ENCODE data around the gene STEAP1.

Gene STEAP1

GRCh38 chr7:90187507-90188050, 33.3 kb downstream of the STEAP1 start:
- ChIA-PET POLR2A (ENCODE audit: low non-redundant PET) (no interaction called here), CTCF (interaction anchor here (1.1 to 1.2 kb wide), 2 partner anchors 9 to 24 kb away, joined by 3 read pairs; no protein-coding TSS in a partner anchor)
- no peak overlapping the region for H3K27ac ChIP-seq
- TF ChIP-seq CTCF (conservative IDR thresholded peaks at IDR 0.05; ENCODE audit: low read depth): no peak
- no peak for DNase-seq (ENCODE audit: low spot score)

DNA sequence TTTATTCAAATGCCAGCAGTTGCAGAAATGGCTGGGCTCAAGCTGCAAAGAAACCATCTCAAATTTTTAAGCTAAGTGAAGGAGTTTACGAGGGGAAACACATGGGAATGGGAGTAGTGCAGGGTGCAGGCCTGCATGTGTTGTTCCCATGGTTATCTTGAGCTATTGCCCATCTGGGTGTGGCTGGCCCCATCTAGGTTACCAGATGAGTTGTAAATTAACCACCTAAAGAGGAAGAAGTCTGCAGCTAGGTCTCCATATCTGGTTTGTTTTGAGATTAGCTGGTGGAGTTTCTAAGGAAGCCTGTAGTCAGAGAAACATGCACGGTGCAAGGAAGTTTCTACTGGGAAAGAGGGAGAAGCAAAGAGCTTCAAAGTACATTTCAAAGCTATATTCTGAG, 34.0 kb downstream of the STEAP1 start:
- H3K27ac ChIP-seq: no peak overlapping the region
- TF ChIP-seq CTCF (conservative IDR thresholded peaks at IDR 0.05; ENCODE audit: low read depth): no peak
- no peak for DNase-seq (ENCODE audit: low spot score)
- ChIA-PET CTCF (interaction anchor here (0.7 to 1.1 kb wide), 2 partner anchors 24 to 49 kb away, joined by 3 to 8 read pairs; no protein-coding TSS in a partner anchor), POLR2A (ENCODE audit: low non-redundant PET) (no interaction called here)

GRCh38 chr7:90190995-90191394, 36.7 kb downstream of the STEAP1 start:
- no peak overlapping the region for H3K27ac ChIP-seq
- no peak for DNase-seq (ENCODE audit: low spot score)
- ChIA-PET CTCF (no interaction called here), POLR2A (ENCODE audit: low non-redundant PET) (no interaction called here)
- TF ChIP-seq CTCF (conservative IDR thresholded peaks at IDR 0.05; ENCODE audit: low read depth): no peak

GRCh38 chr7:90191648-90192047, 37.4 kb downstream of the STEAP1 start:
- TF ChIP-seq CTCF (conservative IDR thresholded peaks at IDR 0.05; ENCODE audit: low read depth): no peak
- no peak for DNase-seq (ENCODE audit: low spot score)
- CTCF ChIA-PET: interaction anchor here (0.7 kb wide), 1 partner anchor 343 kb away, joined by 4 read pairs; no protein-coding TSS in a partner anchor
- H3K27ac ChIP-seq: no peak overlapping the region
- POLR2A ChIA-PET (ENCODE audit: low non-redundant PET): no interaction called here

DNA sequence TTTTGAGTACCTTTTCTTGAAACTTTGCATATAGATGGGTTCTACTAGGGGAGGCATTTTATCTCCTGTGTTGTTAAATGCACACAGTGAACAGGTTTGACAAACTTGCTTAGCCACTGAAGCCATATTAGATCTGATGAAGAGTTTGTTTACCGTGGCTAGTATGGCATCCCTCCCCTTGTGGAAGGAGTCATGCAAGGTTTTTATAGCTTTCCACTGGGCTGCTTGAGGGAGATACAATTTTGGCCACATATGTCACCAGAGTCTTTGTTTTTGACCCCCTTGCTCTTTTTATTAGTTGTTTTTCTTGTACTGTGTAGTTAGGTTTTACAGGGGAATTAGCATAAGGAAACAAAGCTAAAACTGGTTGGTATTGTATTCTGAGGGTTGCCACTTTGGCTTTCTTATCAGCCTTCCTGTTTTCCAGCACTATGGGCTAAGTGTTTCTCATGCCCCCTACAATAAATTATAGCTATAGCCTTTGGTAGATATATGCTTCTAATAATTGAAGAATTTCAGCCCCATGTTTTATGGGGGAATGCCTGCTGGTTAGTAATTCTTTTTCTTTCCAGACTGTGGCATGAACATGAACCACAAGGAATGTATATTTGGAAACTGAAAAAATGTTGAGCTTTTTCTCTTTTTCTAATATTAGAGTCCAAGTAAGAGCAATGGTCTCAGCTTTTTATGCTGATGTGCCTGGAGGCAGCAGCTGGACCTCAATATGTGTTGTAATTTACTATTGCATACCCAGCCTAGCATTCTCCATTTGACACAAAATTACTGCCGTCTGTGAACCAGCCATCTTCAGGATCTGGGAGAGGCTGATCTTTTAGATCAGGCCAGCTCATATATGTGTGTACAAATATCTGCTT, 38.8 kb downstream of the STEAP1 start:
- ChIA-PET CTCF (interaction anchor here (1.4 kb wide), 1 partner anchor 18 kb away, joined by 4 read pairs; the partner anchor contains the start of gene STEAP2), POLR2A (ENCODE audit: low non-redundant PET) (no interaction called here)
- H3K27ac ChIP-seq: no peak overlapping the region
- no peak for DNase-seq (ENCODE audit: low spot score)
- TF ChIP-seq CTCF (conservative IDR thresholded peaks at IDR 0.05; ENCODE audit: low read depth): no peak

DNA sequence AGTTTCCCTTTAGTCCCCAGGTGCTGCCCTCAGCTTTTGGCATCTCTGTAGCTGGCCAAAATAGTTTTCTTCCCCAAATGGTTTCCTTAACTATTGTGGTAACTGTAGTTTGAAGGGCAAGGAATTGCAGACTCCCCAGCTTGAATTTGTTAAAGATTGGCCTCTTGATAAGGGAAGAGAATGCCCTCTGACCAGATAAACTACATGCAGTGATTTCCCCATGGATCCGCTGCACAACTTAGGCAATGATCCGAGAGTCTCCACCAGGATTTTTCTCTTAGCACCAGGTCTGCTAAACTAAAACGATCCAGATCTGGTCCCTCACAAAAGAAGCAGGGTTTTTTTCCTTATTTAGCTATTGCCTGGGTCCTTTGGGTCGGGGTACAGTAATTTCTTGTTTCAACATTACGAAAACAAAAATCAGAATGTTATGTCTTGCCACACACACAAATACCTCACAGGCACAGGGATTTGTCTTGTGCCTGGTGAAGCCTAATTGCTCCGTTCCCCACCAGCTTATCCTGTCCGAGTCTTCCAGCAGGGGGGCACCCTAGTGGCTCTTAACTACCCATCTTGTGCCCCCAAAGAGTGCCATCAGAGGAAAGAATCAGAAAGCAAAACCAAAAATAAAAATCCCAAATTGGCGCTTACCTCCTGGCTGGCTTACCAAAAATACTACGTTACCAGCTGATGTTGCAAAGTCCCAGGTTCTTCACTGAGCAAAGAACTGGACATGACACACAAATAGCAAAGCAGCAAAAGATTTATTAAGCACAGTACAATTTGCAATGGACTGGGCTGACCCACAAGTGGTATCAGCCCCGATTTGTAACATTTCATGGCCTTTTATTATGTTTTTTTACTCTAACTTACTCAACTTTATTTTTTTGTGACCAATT, 40.9 kb downstream of the STEAP1 start:
- no peak overlapping the region for H3K27ac ChIP-seq
- CTCF ChIA-PET: interaction anchor here (1.3 kb wide), 1 partner anchor 12 kb away, joined by 3 read pairs; no protein-coding TSS in a partner anchor
- POLR2A ChIA-PET (ENCODE audit: low non-redundant PET): no interaction called here
- no peak for TF ChIP-seq CTCF (conservative IDR thresholded peaks at IDR 0.05; ENCODE audit: low read depth)
- no peak for DNase-seq (ENCODE audit: low spot score)

Measured in RWPE1 (cell line).